Spleen (tissue), 11 donors: ENCODE results near the gene KCNB1. TPM values are rescaled to one million over a fixed set of nuclear protein-coding genes. Genes with fewer than 3 reads are reported as not detected.

Experiments used
- DNase-seq: peaks from one replicate; pipeline ENCODE4 v3.0.0-alpha.2; 2020
- H3K27ac ChIP-seq, 8 donors: fragments of 200-600 bp; sonication (generic) in 7 of 8; 1 replicate in 4 of 8; 2 replicates in 4 of 8; pipeline versions ENCODE4 v1.5.0 to v1.8.0; 2016 to 2021; ENCODE audit warnings: inconsistent platforms in 4 of 8, mild to moderate bottlenecking in 4 of 8, moderate library complexity in 1 of 8
- H3K27me3 ChIP-seq, 7 donors: fragments of 200-600 bp; sonication (generic) in 6 of 7; replicated peaks in 1 of 7; 1 replicate in 4 of 7; 2 replicates in 3 of 7; pipeline versions ENCODE4 v1.5.0 to v1.8.0; 2016 to 2021; ENCODE audit warnings: inconsistent platforms in 3 of 7, mild to moderate bottlenecking in 1 of 7
- H3K36me3 ChIP-seq, 6 donors: fragments of 200-600 bp; sonication (generic) in 5 of 6; 1 replicate in 4 of 6; 2 replicates in 2 of 6; pipeline versions ENCODE4 v1.5.0 to v1.8.0; 2016 to 2021; ENCODE audit warnings: inconsistent platforms in 2 of 6
- H3K4me1 ChIP-seq, 6 donors: fragments of 200-600 bp; sonication (generic) in 5 of 6; 1 replicate in 3 of 6; 2 replicates in 3 of 6; pipeline versions ENCODE4 v1.5.0 to v1.8.0; 2016 to 2021; ENCODE audit warnings: inconsistent platforms in 3 of 6
- H3K4me3 ChIP-seq, 8 donors: fragments of 200-600 bp; sonication (generic) in 7 of 8; 1 replicate in 4 of 8; 2 replicates in 4 of 8; pipeline versions ENCODE4 v1.5.0 to v1.8.0; 2016 to 2021; ENCODE audit warnings: inconsistent platforms in 4 of 8, mild to moderate bottlenecking in 4 of 8, moderate library complexity in 2 of 8
- H3K9me3 ChIP-seq, 8 donors: fragments of 200-600 bp; sonication (generic) in 7 of 8; 1 replicate in 4 of 8; 2 replicates in 4 of 8; pipeline versions ENCODE4 v1.5.0 to v1.8.0; 2016 to 2021; ENCODE audit warnings: inconsistent platforms in 4 of 8
- POLR2A ChIP-seq, 3 donors: fragments of 450-650 bp; IDR thresholded peaks; one replicate each; pipeline ENCODE4 v1.5.1; 2017; ENCODE audit warnings: antibody characterized with exemption in 3 of 3, mild to moderate bottlenecking in 1 of 3
- POLR2AphosphoS5 ChIP-seq, 3 donors: sonication (generic); formaldehyde crosslinking; IDR thresholded peaks; one replicate each; pipeline ENCODE4 v1.5.1; 2017; ENCODE audit warnings: antibody characterized with exemption in 3 of 3
- WGBS, 5 donors: extraction: QIAGEN DNeasy Blood & Tissue Kit in 3 of 5; methylation state at CpG; one replicate each; pipeline versions ENCODE4 v1.1.5 to v1.1.7; 2013 to 2018; 5-methylcytosine and 5-hydroxymethylcytosine counted together
- intact Hi-C: fragments of 100-400 bp; cut with DNase I; formaldehyde crosslinking; loops from one replicate; pipeline ENCODE4 v1.15.0; 2023; ENCODE audit warnings: low total_unique reads
- polyA plus RNA-seq, 3 donors: library from polyadenylated mRNA; stranded (reverse); fragments of 200-250 nt; gene quantifications; one replicate each; pipeline ENCODE4 v1.2.1, GENCODE V29; 2013
- total RNA-seq, 7 donors: library from RNA; depleted of rRNA in 3 of 7; stranded (reverse); fragments of >200 nt in 3 of 7; fragmentation: NEBNext Ultra II Directional in 4 of 7; extraction: Animal tissue kit (Norgen Biotek cat#: 25700) in 4 of 7; gene quantifications; one replicate each; pipeline versions ENCODE4 v1.1.0 to v1.2.1, GENCODE V29; 2016 to 2021
- TF ChIP-seq, protein P1 (sequence below), 11 experiments: fragments of 200-600 bp in 7 of 11; fragments of 450-650 bp in 4 of 11; sonication (generic) in 4 of 11; IDR thresholded peaks in 8 of 11; conservative IDR thresholded peaks in 3 of 11; 1 replicate in 7 of 11; 2 replicates in 4 of 11; pipeline versions ENCODE4 v1.4.0 to v1.8.0; 2016 to 2021; ENCODE audit warnings: antibody characterized with exemption in 11 of 11, inconsistent platforms in 4 of 11, mild to moderate bottlenecking in 1 of 11
- donor health status: healthy with polysubstance abuse.
- donor health status: DM: no; HTN: no; CAD: no; lungs with moderate emphysema.
- donor health status: DM: no; HTN: no; CAD: no.
- donor health status: Bipolar disorder and iron deficiency.
- donor health status: healthy.
- donor health status: DM: no; HTN: no; CAD: no.
- donor health status: DM: yes; HTN: yes; CAD: no.

The KCNB1 gene
- total and polyA plus RNA-seq, 10 donors, result 0.02 to 3.2 (median 0.51) TPM

DNA sequence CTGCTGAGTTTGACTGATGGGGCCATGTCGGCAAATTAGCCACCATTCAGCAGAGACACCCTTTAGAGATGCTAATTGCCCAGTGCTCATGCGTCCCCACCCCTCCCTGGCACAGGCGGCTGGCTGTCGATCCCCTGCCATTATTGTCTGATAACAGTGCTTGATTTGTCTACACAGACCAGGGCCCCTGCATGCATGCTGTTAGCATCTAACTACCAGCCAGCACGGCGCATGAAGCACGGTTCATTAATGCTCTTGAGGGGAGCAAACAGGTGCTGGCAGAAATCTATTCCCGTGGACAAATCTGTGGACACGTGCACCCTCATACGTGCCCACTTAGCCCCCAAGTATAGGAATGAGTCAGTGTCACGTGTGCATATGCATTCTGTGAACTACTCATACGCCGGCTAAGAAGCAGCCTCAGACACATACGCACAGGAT lies 32.2 kb downstream of the KCNB1 start:
- Histone ChIP-seq H3K4me1 (peaks cover 0 to 15% (median 0%) of the 10 kb centered on the region in 6 donors), H3K4me3 (no peak overlapping the region), H3K36me3 (no peaks in the 10 kb centered on the region), H3K9me3 (no peaks in the 10 kb centered on the region), H3K27me3 (peaks cover 0 to 58% (median 0%) of the 10 kb centered on the region in 7 donors), H3K27ac (no peak overlapping the region)
- no peak for TF ChIP-seq POLR2AphosphoS5 (IDR thresholded peaks at IDR 0.05)
- no peak for TF ChIP-seq POLR2A (IDR thresholded peaks at IDR 0.05)
- TF ChIP-seq, protein P1, sequence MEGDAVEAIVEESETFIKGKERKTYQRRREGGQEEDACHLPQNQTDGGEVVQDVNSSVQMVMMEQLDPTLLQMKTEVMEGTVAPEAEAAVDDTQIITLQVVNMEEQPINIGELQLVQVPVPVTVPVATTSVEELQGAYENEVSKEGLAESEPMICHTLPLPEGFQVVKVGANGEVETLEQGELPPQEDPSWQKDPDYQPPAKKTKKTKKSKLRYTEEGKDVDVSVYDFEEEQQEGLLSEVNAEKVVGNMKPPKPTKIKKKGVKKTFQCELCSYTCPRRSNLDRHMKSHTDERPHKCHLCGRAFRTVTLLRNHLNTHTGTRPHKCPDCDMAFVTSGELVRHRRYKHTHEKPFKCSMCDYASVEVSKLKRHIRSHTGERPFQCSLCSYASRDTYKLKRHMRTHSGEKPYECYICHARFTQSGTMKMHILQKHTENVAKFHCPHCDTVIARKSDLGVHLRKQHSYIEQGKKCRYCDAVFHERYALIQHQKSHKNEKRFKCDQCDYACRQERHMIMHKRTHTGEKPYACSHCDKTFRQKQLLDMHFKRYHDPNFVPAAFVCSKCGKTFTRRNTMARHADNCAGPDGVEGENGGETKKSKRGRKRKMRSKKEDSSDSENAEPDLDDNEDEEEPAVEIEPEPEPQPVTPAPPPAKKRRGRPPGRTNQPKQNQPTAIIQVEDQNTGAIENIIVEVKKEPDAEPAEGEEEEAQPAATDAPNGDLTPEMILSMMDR (IDR thresholded peaks at IDR 0.05 in 8 of 11, conservative IDR thresholded peaks at IDR 0.05 in 3 of 11), result no peak
- DNase-seq, result no peak
- intact Hi-C loops, result no loop called here
- WGBS, 5 donors, result 63 to 78% (median 67%) methylated on average over 11 to 14 of the region's 14 CpGs

DNA sequence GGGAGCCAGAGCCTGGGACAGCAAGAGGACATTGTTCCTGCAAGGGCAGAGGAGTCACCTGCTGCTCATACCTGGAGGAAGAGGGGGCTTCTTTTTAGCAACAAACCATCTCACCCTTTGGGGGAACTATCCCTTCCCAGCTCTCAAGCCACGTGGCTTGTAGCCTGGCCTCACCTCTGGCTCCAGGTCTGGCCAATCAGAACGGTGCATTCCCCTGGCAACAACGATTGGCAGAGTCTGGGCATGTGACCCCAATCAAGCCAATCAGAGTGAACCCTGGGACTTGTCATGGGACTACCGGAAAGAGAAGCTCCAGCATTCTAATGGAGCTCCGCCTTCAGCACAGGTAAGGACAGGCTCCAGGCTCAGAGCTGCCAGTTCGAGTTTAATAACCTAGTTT lies 33.6 kb downstream of the KCNB1 start:
- TF ChIP-seq POLR2A (IDR thresholded peaks at IDR 0.05), result no peak
- TF ChIP-seq POLR2AphosphoS5 (IDR thresholded peaks at IDR 0.05), result no peak
- TF ChIP-seq, protein P1 (IDR thresholded peaks at IDR 0.05 in 8 of 11, conservative IDR thresholded peaks at IDR 0.05 in 3 of 11), result no peak
- Histone ChIP-seq H3K4me3 (no peak overlapping the region), H3K9me3 (no peaks in the 10 kb centered on the region), H3K36me3 (no peaks in the 10 kb centered on the region), H3K4me1 (peaks cover 0 to 25% (median 2%) of the 10 kb centered on the region in 6 donors), H3K27me3 (peaks cover 0 to 69% (median 0%) of the 10 kb centered on the region in 7 donors), H3K27ac (no peak overlapping the region)
- no peak for DNase-seq
- WGBS, 5 donors, result 77 to 83% (median 79%) methylated on average over 6 of the region's 6 CpGs
- intact Hi-C loops, result no loop called here

DNA sequence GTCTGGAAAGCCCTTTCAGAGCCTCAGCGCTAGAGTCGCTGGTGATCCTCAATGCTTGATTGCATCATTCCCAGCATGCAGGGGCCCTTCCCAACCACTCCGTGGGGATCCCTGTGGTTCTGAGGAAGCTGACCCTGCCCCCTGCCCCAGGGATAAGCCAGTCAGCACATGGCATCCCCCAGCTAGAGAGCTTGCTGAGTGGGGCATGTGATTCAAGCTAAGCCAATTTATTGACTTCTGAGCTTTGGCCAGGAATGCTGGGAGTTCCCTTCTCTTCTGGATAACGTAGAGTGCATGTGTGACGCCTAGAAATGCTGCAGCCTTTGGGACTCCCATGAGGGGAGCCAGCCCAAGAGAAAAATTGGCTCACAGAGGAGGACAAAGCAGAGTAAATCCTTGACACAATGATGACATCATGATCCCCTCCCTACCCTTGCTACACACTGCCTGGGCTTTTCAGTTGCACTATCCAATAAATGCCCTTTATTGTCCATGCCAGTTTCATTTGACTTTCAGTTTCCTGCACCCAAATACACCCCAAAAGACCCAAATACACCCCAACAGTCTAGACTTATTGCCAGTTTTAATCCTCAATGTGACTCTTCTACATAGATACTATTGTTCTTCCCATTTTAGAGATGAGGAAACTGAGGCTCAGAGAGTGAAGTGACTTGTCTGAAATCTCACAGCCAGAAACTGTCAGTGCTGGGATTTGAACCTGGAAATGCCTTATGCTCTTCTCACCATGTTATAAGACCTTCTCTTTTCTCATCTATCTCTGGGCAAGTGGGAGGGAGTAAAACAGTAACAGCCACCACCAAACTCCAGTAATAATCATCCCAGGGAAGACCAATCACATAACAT lies 34.3 kb downstream of the KCNB1 start:
- intact Hi-C loops, result no loop called here
- no peak for DNase-seq
- Histone ChIP-seq H3K36me3 (no peaks in the 10 kb centered on the region), H3K4me3 (no peak overlapping the region), H3K4me1 (peaks cover 0 to 25% (median 2%) of the 10 kb centered on the region in 6 donors), H3K27ac (no peak overlapping the region), H3K27me3 (peaks cover 0 to 73% (median 0%) of the 10 kb centered on the region in 7 donors), H3K9me3 (no peaks in the 10 kb centered on the region)
- WGBS, 5 donors, result 55 to 73% (median 67%) methylated on average over 5 of the region's 5 CpGs
- no peak for TF ChIP-seq POLR2AphosphoS5 (IDR thresholded peaks at IDR 0.05)
- TF ChIP-seq, protein P1 (IDR thresholded peaks at IDR 0.05 in 8 of 11, conservative IDR thresholded peaks at IDR 0.05 in 3 of 11), result no peak
- no peak for TF ChIP-seq POLR2A (IDR thresholded peaks at IDR 0.05)

DNA sequence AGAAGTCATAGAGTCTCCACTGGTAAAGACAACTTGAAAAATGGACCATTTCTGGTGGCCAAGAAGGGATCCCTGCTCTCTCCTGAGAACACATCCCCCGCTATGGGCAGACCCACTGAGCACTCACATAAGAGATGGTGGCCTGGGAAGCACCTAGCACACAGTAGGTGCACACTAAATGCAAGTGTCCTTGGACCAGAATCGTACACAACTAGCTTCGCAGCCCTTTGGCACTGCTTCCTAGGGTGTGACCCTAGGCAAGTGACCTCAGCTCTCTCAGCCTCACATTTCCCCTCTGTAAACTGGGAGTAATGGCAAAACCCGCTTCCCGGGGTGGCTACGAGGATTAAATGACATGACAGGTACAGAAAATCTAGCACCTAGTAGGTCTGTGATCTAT lies 35.1 kb downstream of the KCNB1 start:
- H3K27ac ChIP-seq, result peak overlapping the region in 2 of 8 donors; percentile 22 to 26
- intact Hi-C loops, result no loop called here

More for the DNA sequence above, 35.1 kb downstream of the KCNB1 start:
- Histone ChIP-seq H3K4me1 (peaks cover 0 to 24% (median 2%) of the 10 kb centered on the region in 6 donors), H3K4me3 (no peak overlapping the region), H3K9me3 (no peaks in the 10 kb centered on the region), H3K36me3 (no peaks in the 10 kb centered on the region), H3K27me3 (peaks cover 0 to 69% (median 0%) of the 10 kb centered on the region in 7 donors)
- WGBS, 5 donors, result 72 to 82% (median 81%) methylated on average over 6 of the region's 6 CpGs
- DNase-seq, result no peak
- no peak for TF ChIP-seq POLR2AphosphoS5 (IDR thresholded peaks at IDR 0.05)
- TF ChIP-seq, protein P1 (IDR thresholded peaks at IDR 0.05 in 8 of 11, conservative IDR thresholded peaks at IDR 0.05 in 3 of 11), result no peak
- TF ChIP-seq POLR2A (IDR thresholded peaks at IDR 0.05), result no peak
